ENCODE measurements around the gene MOB1B.
"Not testable (repeated sequence)": the region's sequence is repeated elsewhere in the genome, so short reads cannot be mapped to it uniquely, and the experiment has no call there.

- TF ChIP-seq EZH2phosphoT487, CTCF, EZH2 (IDR thresholded peaks at IDR 0.05): not testable (repeated sequence)
These were observed 99.2 kb downstream of the MOB1B start for GRCh38 chr4:71001363-71001762.
